Esophagus (tissue), 2 donors: ENCODE measurements around the gene FRMD4A. TPM values are rescaled to one million over a fixed set of nuclear protein-coding genes. Genes with fewer than 3 reads are reported as not detected.
"Not testable (repeated sequence)": the region's sequence is repeated elsewhere in the genome, so short reads cannot be mapped to it uniquely, and the experiment has no call there.

Source experiments
- H3K27ac ChIP-seq, 2 donors: one replicate each; pipeline ENCODE4 v1.5.1; 2013; ENCODE audit warnings: low read depth in 2 of 2, mild to moderate bottlenecking in 2 of 2, inconsistent platforms in 1 of 2, low read length in 1 of 2, moderate library complexity in 1 of 2
- H3K27me3 ChIP-seq, 2 donors: one replicate each; pipeline ENCODE4 v1.6.1; 2013; ENCODE audit warnings: low read length in 2 of 2, control low read depth in 1 of 2, mild to moderate bottlenecking in 1 of 2; ENCODE audit not compliant: insufficient read depth in 2 of 2, control insufficient read depth in 1 of 2
- H3K36me3 ChIP-seq, 2 donors: one replicate each; pipeline ENCODE4 v1.6.1; 2013; ENCODE audit warnings: low read length in 1 of 2; ENCODE audit not compliant: control insufficient read depth in 2 of 2, insufficient read depth in 2 of 2
- H3K4me1 ChIP-seq, 2 donors: one replicate each; pipeline ENCODE4 v1.6.1; 2013; ENCODE audit warnings: low read length in 1 of 2; ENCODE audit not compliant: control insufficient read depth in 2 of 2, insufficient read depth in 2 of 2
- H3K4me3 ChIP-seq, 2 donors: one replicate each; pipeline ENCODE4 v1.5.1; 2013; ENCODE audit warnings: low read length in 2 of 2, mild to moderate bottlenecking in 2 of 2, low read depth in 1 of 2, moderate library complexity in 1 of 2
- H3K9me3 ChIP-seq, 2 donors: one replicate each; pipeline ENCODE4 v1.6.1; 2013; ENCODE audit warnings: mild to moderate bottlenecking in 2 of 2, low read depth in 1 of 2, low read length in 1 of 2, moderate library complexity in 1 of 2; ENCODE audit not compliant: control insufficient read depth in 2 of 2, insufficient read depth in 1 of 2
- WGBS, 2 donors: extraction: QIAGEN DNeasy Blood & Tissue Kit; methylation state at CpG; one replicate each; pipeline ENCODE4 v1.1.7; 2013; 5-methylcytosine and 5-hydroxymethylcytosine counted together
- polyA plus RNA-seq, 2 donors: library from polyadenylated mRNA; stranded (reverse); fragments of 200-250 nt; gene quantifications; one replicate each; pipeline ENCODE4 v1.2.3, GENCODE V29; 2013
- donor health status: healthy with polysubstance abuse.
- donor health status: Bipolar disorder and iron deficiency.

Gene FRMD4A
- polyA plus RNA-seq, 2 donors: 9.3 to 12.6 TPM

- Histone ChIP-seq H3K27me3 (no peaks in the 10 kb centered on the region), H3K36me3 (no peaks in the 10 kb centered on the region), H3K4me1 (peaks cover 0 to 3% of the 10 kb centered on the region in 2 donors), H3K4me3 (no peak overlapping the region), H3K27ac (no peak overlapping the region), H3K9me3 (peaks cover 0 to 2% of the 10 kb centered on the region in 2 donors)
- WGBS, 2 donors: 86 to 96% methylated on average over 4 of the region's 4 CpGs
These were observed 280.1 kb downstream of the FRMD4A start for GRCh38 chr10:14050598-14050997.

GRCh38 chr10:14048930-14049613 lies 281.7 kb downstream of the FRMD4A start:
- WGBS, 2 donors: 53 to 80% methylated on average over 6 of the region's 6 CpGs
- Histone ChIP-seq H3K36me3 (no peaks in the 10 kb centered on the region), H3K4me1 (peaks cover 0 to 3% of the 10 kb centered on the region in 2 donors), H3K27me3 (no peaks in the 10 kb centered on the region), H3K9me3 (no peaks in the 10 kb centered on the region), H3K27ac (no peak overlapping the region), H3K4me3 (no peak overlapping the region)

GRCh38 chr10:14047431-14047830 lies 283.3 kb downstream of the FRMD4A start:
- peaks cover 0 to 3% of the 10 kb centered on the region in 2 donors for H3K4me1 ChIP-seq
- WGBS, 2 donors: 53 to 78% methylated on average over 2 of the region's 2 CpGs
- no peaks in the 10 kb centered on the region for H3K27me3 ChIP-seq
- H3K27ac ChIP-seq: no peak overlapping the region
- H3K36me3 ChIP-seq: no peaks in the 10 kb centered on the region
- H3K4me3 ChIP-seq: no peak overlapping the region
- H3K9me3 ChIP-seq: no peaks in the 10 kb centered on the region

GRCh38 chr10:14042051-14042450 lies 288.7 kb downstream of the FRMD4A start:
- WGBS, 2 donors: 74 to 83% methylated on average over 7 of the region's 7 CpGs
- not testable (repeated sequence) for H3K4me1 ChIP-seq, H3K9me3 ChIP-seq, H3K4me3 ChIP-seq, H3K27me3 ChIP-seq, H3K27ac ChIP-seq, H3K36me3 ChIP-seq

- peak overlapping the region; percentile 47 to 48 for H3K27ac ChIP-seq
These were observed 289.7 kb downstream of the FRMD4A start for GRCh38 chr10:14040787-14041631.

GRCh38 chr10:14039968-14040668 lies 290.6 kb downstream of the FRMD4A start:
- Histone ChIP-seq H3K9me3 (no peaks in the 10 kb centered on the region), H3K4me1 (no peaks in the 10 kb centered on the region), H3K27me3 (no peaks in the 10 kb centered on the region), H3K27ac (peak overlapping the region; percentile 15 to 47), H3K4me3 (no peak overlapping the region), H3K36me3 (no peaks in the 10 kb centered on the region)
- WGBS, 2 donors: 75 to 80% methylated on average over 4 of the region's 4 CpGs

More at GRCh38 chr10:14040787-14041631, 289.7 kb downstream of the FRMD4A start:
- Histone ChIP-seq H3K4me1 (no peaks in the 10 kb centered on the region), H3K27me3 (no peaks in the 10 kb centered on the region), H3K36me3 (no peaks in the 10 kb centered on the region), H3K9me3 (no peaks in the 10 kb centered on the region), H3K4me3 (no peak overlapping the region)
- 22 to 38% methylated on average over 9 of the region's 9 CpGs for WGBS, 2 donors

GRCh38 chr10:14036233-14036632 lies 294.5 kb downstream of the FRMD4A start:
- no peaks in the 10 kb centered on the region for H3K4me1 ChIP-seq
- no peaks in the 10 kb centered on the region for H3K27me3 ChIP-seq
- WGBS, 2 donors: 74 to 78% methylated on average over 7 of the region's 7 CpGs
- no peak overlapping the region for H3K4me3 ChIP-seq
- peaks cover 0 to 2% of the 10 kb centered on the region in 2 donors for H3K9me3 ChIP-seq
- H3K36me3 ChIP-seq: no peaks in the 10 kb centered on the region
- no peak overlapping the region for H3K27ac ChIP-seq

- Histone ChIP-seq H3K27me3 (no peaks in the 10 kb centered on the region), H3K36me3 (no peaks in the 10 kb centered on the region)
- WGBS, 2 donors: 92 to 93% methylated on average over 6 of the region's 6 CpGs
These were observed 295.2 kb downstream of the FRMD4A start for GRCh38 chr10:14035506-14035905.

GRCh38 chr10:14032406-14032998 lies 298.2 kb downstream of the FRMD4A start:
- H3K27me3 ChIP-seq: no peaks in the 10 kb centered on the region
- H3K4me3 ChIP-seq: no peak overlapping the region
- WGBS, 2 donors: 46 to 58% methylated on average over 17 of the region's 17 CpGs
- peaks cover 0 to 2% of the 10 kb centered on the region in 2 donors for H3K9me3 ChIP-seq
- no peak overlapping the region for H3K27ac ChIP-seq
- no peaks in the 10 kb centered on the region for H3K36me3 ChIP-seq
- no peaks in the 10 kb centered on the region for H3K4me1 ChIP-seq

More at GRCh38 chr10:14035506-14035905, 295.2 kb downstream of the FRMD4A start:
- Histone ChIP-seq H3K27ac (no peak overlapping the region), H3K4me3 (no peak overlapping the region), H3K9me3 (peaks cover 0 to 2% of the 10 kb centered on the region in 2 donors), H3K4me1 (no peaks in the 10 kb centered on the region)
